ENCODE measurements around the gene ZSCAN18.

- TF ChIP-seq POLR2AphosphoS5 (IDR thresholded peaks at IDR 0.05; ENCODE audit: low read depth, low read length) = no peak
- TF ChIP-seq EZH2 (IDR thresholded peaks at IDR 0.05) = no peak
Measured at GRCh38 chr19:58045411-58046050, 52.5 kb downstream of the ZSCAN18 start.

Measured in HCT116 (cell line).